ENCODE measurements around the gene ZCCHC24. TPM values are rescaled to one million over a fixed set of nuclear protein-coding genes. Genes with fewer than 3 reads are reported as not detected.

ZCCHC24 gene
- total RNA-seq, 1 donor from 2014 or later, result 31.8 TPM

- no peaks in the 10 kb centered on the region for H3K36me3 Mint-ChIP-seq
- TF ChIP-seq, protein P1, sequence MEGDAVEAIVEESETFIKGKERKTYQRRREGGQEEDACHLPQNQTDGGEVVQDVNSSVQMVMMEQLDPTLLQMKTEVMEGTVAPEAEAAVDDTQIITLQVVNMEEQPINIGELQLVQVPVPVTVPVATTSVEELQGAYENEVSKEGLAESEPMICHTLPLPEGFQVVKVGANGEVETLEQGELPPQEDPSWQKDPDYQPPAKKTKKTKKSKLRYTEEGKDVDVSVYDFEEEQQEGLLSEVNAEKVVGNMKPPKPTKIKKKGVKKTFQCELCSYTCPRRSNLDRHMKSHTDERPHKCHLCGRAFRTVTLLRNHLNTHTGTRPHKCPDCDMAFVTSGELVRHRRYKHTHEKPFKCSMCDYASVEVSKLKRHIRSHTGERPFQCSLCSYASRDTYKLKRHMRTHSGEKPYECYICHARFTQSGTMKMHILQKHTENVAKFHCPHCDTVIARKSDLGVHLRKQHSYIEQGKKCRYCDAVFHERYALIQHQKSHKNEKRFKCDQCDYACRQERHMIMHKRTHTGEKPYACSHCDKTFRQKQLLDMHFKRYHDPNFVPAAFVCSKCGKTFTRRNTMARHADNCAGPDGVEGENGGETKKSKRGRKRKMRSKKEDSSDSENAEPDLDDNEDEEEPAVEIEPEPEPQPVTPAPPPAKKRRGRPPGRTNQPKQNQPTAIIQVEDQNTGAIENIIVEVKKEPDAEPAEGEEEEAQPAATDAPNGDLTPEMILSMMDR (IDR thresholded peaks at IDR 0.05; ENCODE audit: unreplicated experiment), result no peak
- no peaks in the 10 kb centered on the region for H3K9me3 Mint-ChIP-seq
- peak overlapping the region; percentile 71 for H3K27ac Mint-ChIP-seq
- H3K4me1 Mint-ChIP-seq, result peaks cover 77% of the 10 kb centered on the region
- no peaks in the 10 kb centered on the region for H3K27me3 Mint-ChIP-seq (ENCODE audit: low read depth)
- H3K4me3 Mint-ChIP-seq, result no peak overlapping the region
- no peak for DNase-seq (ENCODE audit: low spot score in 2 of 2, unreplicated experiment in 2 of 2)
These were observed 44.2 kb downstream of the ZCCHC24 start for GRCh38 chr10:79401015-79401921.

- H3K27ac Mint-ChIP-seq, result peak overlapping the region; percentile 93
- TF ChIP-seq, protein P1 (IDR thresholded peaks at IDR 0.05; ENCODE audit: unreplicated experiment), result peak; percentile 57
- peaks cover 4% of the 10 kb centered on the region for H3K9me3 Mint-ChIP-seq
- no peaks in the 10 kb centered on the region for H3K27me3 Mint-ChIP-seq (ENCODE audit: low read depth)
- peaks cover 5% of the 10 kb centered on the region for H3K36me3 Mint-ChIP-seq
- peak in 1 of 2 experiments; percentile 71 for DNase-seq (ENCODE audit: low spot score in 2 of 2, unreplicated experiment in 2 of 2)
- H3K4me1 Mint-ChIP-seq, result peaks cover 68% of the 10 kb centered on the region
- H3K4me3 Mint-ChIP-seq, result no peak overlapping the region
These were observed 45.0 kb downstream of the ZCCHC24 start for GRCh38 chr10:79400146-79401004.

DNA sequence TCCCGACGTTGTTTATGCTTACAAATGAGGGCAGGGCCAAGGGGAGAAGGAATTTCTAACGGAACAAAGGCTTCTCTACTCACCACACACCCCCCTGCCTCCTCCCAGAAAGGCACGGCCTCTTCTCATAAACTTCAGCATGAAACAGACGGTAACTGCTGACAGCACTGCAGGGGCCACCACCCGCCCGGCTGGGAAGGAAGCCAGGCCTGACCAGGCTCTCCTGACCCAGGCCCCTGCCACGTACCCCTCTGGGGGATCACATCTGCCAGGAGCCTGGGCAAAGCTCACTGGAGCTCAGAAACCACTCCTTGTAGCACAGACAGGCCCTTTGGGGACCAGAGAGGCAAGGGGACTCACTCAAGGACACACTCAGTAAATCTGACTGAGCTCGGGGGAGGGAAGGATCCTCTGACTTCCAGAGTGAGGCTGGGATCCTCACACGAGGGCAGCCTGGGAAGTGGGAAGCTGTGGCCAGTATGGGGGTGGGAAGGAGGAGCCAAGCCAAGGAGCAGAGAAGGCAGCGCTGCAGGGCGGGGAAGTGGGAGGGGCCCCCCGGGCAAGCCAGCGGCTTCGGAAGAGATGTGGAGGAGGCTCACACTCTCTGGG, 46.1 kb downstream of the ZCCHC24 start:
- TF ChIP-seq, protein P1 (IDR thresholded peaks at IDR 0.05; ENCODE audit: unreplicated experiment), result no peak
- no peaks in the 10 kb centered on the region for H3K27me3 Mint-ChIP-seq (ENCODE audit: low read depth)
- H3K36me3 Mint-ChIP-seq, result peaks cover 6% of the 10 kb centered on the region
- peak overlapping the region; percentile 93 for H3K27ac Mint-ChIP-seq
- H3K9me3 Mint-ChIP-seq, result peaks cover 4% of the 10 kb centered on the region
- H3K4me1 Mint-ChIP-seq, result peaks cover 57% of the 10 kb centered on the region
- H3K4me3 Mint-ChIP-seq, result no peak overlapping the region
- DNase-seq (ENCODE audit: low spot score in 2 of 2, unreplicated experiment in 2 of 2), result peak; percentile 45 to 74

GRCh38 chr10:79398642-79399041, 46.8 kb downstream of the ZCCHC24 start:
- peaks cover 4% of the 10 kb centered on the region for H3K9me3 Mint-ChIP-seq
- peaks cover 50% of the 10 kb centered on the region for H3K4me1 Mint-ChIP-seq
- no peak for DNase-seq (ENCODE audit: low spot score in 2 of 2, unreplicated experiment in 2 of 2)
- no peaks in the 10 kb centered on the region for H3K27me3 Mint-ChIP-seq (ENCODE audit: low read depth)
- H3K36me3 Mint-ChIP-seq, result peaks cover 6% of the 10 kb centered on the region
- H3K27ac Mint-ChIP-seq, result peak overlapping the region; percentile 87
- H3K4me3 Mint-ChIP-seq, result no peak overlapping the region
- TF ChIP-seq, protein P1 (IDR thresholded peaks at IDR 0.05; ENCODE audit: unreplicated experiment), result no peak

- TF ChIP-seq, protein P1 (IDR thresholded peaks at IDR 0.05; ENCODE audit: unreplicated experiment), result no peak
- H3K27me3 Mint-ChIP-seq (ENCODE audit: low read depth), result no peaks in the 10 kb centered on the region
- H3K4me1 Mint-ChIP-seq, result peaks cover 41% of the 10 kb centered on the region
- peaks cover 6% of the 10 kb centered on the region for H3K36me3 Mint-ChIP-seq
- peaks cover 4% of the 10 kb centered on the region for H3K9me3 Mint-ChIP-seq
- H3K27ac Mint-ChIP-seq, result peak overlapping the region; percentile 87
- no peak for DNase-seq (ENCODE audit: low spot score in 2 of 2, unreplicated experiment in 2 of 2)
- peak overlapping the region; percentile 2 for H3K4me3 Mint-ChIP-seq
These were observed 47.7 kb downstream of the ZCCHC24 start for GRCh38 chr10:79397575-79398303.
